ENCODE results near the gene ATP10A. TPM values are rescaled to one million over a fixed set of nuclear protein-coding genes. Genes with fewer than 3 reads are reported as not detected.

Gene ATP10A
- total and polyA plus RNA-seq, 8 donors, result 1.5 to 15.2 (median 3.2) TPM

- DNase-seq, result peak in 1 of 2 donors; percentile 46
- 73 to 79% (median 76%) methylated on average over 13 of the region's 13 CpGs for WGBS, 5 donors
These were observed 171.3 kb downstream of the ATP10A start for GRCh38 chr15:25691544-25692430.

GRCh38 chr15:25690673-25691543 is 172.2 kb downstream of the ATP10A start:
- TF ChIP-seq POLR2A (IDR thresholded peaks at IDR 0.05), result no peak
- no peak for TF ChIP-seq CTCF (IDR thresholded peaks at IDR 0.05)
- TF ChIP-seq POLR2AphosphoS5 (IDR thresholded peaks at IDR 0.05), result no peak
- TF ChIP-seq EP300 (IDR thresholded peaks at IDR 0.05), result no peak
- intact Hi-C loops (cut with DNase I; ENCODE audit: low total_unique reads), result no loop called here

More at GRCh38 chr15:25691544-25692430, 171.3 kb downstream of the ATP10A start:
- Histone ChIP-seq H3K36me3 (peaks cover 0 to 59% (median 23%) of the 10 kb centered on the region in 4 donors), H3K4me1 (no peaks in the 10 kb centered on the region), H3K27me3 (no peaks in the 10 kb centered on the region), H3K27ac (no peak overlapping the region), H3K4me3 (no peak overlapping the region), H3K9me3 (peaks cover 0 to 11% (median 0%) of the 10 kb centered on the region in 4 donors)
- TF ChIP-seq CTCF (IDR thresholded peaks at IDR 0.05) (no peak), POLR2AphosphoS5 (IDR thresholded peaks at IDR 0.05) (no peak), POLR2A (IDR thresholded peaks at IDR 0.05) (no peak), EP300 (IDR thresholded peaks at IDR 0.05) (no peak)
- intact Hi-C loops (cut with DNase I; ENCODE audit: low total_unique reads), result no loop called here

DNA sequence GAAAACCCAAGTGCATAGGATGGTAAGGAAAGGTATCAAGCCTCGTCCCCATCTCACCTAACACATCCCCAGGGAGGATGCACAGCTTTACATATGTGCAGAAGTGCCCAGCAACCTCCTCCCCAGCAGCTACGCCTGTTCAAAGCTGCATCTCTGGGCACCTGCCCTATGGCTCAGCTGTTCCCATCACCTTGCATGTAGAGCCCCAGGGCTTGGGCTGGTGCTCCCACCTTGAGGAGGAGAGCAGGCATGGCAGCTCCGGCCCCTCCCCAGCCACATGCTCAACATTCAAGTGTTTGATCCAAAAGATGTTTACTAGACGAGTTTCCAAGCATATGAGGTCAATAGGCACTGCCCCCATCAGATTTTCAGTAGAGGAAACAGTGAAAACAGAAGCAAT is 173.5 kb downstream of the ATP10A start:
- H3K36me3 ChIP-seq, result peaks cover 0 to 48% (median 14%) of the 10 kb centered on the region in 4 donors
- H3K27ac ChIP-seq, result no peak overlapping the region
- H3K4me1 ChIP-seq, result peaks cover 0 to 10% (median 3%) of the 10 kb centered on the region in 4 donors
- intact Hi-C loops (cut with DNase I; ENCODE audit: low total_unique reads), result no loop called here
- no peak for DNase-seq
- TF ChIP-seq CTCF (IDR thresholded peaks at IDR 0.05), result no peak
- TF ChIP-seq POLR2A (IDR thresholded peaks at IDR 0.05), result no peak
- no peak for TF ChIP-seq EP300 (IDR thresholded peaks at IDR 0.05)
- no peak for TF ChIP-seq POLR2AphosphoS5 (IDR thresholded peaks at IDR 0.05)
- 63 to 81% (median 68%) methylated on average over 4 of the region's 4 CpGs for WGBS, 5 donors
- no peak overlapping the region for H3K4me3 ChIP-seq
- no peaks in the 10 kb centered on the region for H3K9me3 ChIP-seq
- H3K27me3 ChIP-seq, result no peaks in the 10 kb centered on the region

More at GRCh38 chr15:25690673-25691543, 172.2 kb downstream of the ATP10A start:
- Histone ChIP-seq H3K36me3 (peaks cover 0 to 53% (median 19%) of the 10 kb centered on the region in 4 donors), H3K27me3 (no peaks in the 10 kb centered on the region), H3K9me3 (peaks cover 0 to 6% (median 0%) of the 10 kb centered on the region in 4 donors), H3K27ac (no peak overlapping the region), H3K4me3 (no peak overlapping the region), H3K4me1 (no peaks in the 10 kb centered on the region)
- DNase-seq, result no peak
- WGBS, 5 donors, result 80 to 86% (median 81%) methylated on average over 18 of the region's 18 CpGs

DNA sequence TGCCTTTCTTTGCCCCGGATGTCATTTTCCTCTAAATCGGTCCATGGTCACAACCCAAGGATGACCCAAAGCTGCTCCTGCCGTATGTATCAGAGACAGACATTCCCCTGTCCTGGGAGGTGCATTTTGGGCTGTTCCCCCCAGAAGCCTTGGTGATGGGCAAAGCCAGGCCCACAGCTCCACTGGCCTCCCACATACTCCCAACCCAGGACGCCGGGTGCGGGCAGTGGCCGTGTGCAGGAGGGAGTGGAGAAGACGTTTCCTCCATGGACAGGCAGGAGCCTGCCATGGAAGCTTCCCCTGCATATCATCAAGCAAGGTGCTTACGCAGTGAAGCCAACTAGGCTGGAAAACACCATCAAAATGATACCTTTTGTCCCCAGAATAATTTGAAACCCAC is 175.0 kb downstream of the ATP10A start:
- WGBS, 5 donors, result 78 to 95% (median 93%) methylated on average over 9 of the region's 9 CpGs
- intact Hi-C loops (cut with DNase I; ENCODE audit: low total_unique reads), result no loop called here
- H3K9me3 ChIP-seq, result no peaks in the 10 kb centered on the region
- DNase-seq, result no peak
- no peak overlapping the region for H3K27ac ChIP-seq
- TF ChIP-seq EP300 (IDR thresholded peaks at IDR 0.05) (no peak), POLR2A (IDR thresholded peaks at IDR 0.05) (no peak), POLR2AphosphoS5 (IDR thresholded peaks at IDR 0.05) (no peak), CTCF (IDR thresholded peaks at IDR 0.05) (no peak)
- H3K36me3 ChIP-seq, result peaks cover 0 to 38% (median 5%) of the 10 kb centered on the region in 4 donors
- H3K27me3 ChIP-seq, result no peaks in the 10 kb centered on the region
- peaks cover 0 to 17% (median 8%) of the 10 kb centered on the region in 4 donors for H3K4me1 ChIP-seq
- H3K4me3 ChIP-seq, result no peak overlapping the region

All from stomach (tissue), 9 donors.